ENCODE data around the gene TNK1. TPM values are rescaled to one million over a fixed set of nuclear protein-coding genes. Genes with fewer than 3 reads are reported as not detected.

The TNK1 gene
- total RNA-seq, 1 experiment from 2014 or later: 6.1 TPM

GRCh38 chr17:7428557-7428956 lies 47.7 kb downstream of the TNK1 start, which contains the start of gene SPEM3:
TSS of gene SPEM3 (plus strand) at chr17:7428857. CDS start at chr17:7428903, 46 bp downstream.
- H3K27me3 Mint-ChIP-seq (ENCODE audit: insufficient read depth, unreplicated experiment): no peaks in the 10 kb centered on the region
- H3K4me3 Mint-ChIP-seq (ENCODE audit: unreplicated experiment): no peak within 1 kb of the TSS
- Histone ChIP-seq H3K27me3 (replicated peaks; ENCODE audit: control insufficient read depth, insufficient read depth, low read length) (no peaks in the 10 kb centered on the region), H3K9me3 (no peaks in the 10 kb centered on the region), H3K36me3 (ENCODE audit: control insufficient read depth, insufficient read depth, low read length) (no peaks in the 10 kb centered on the region), H3K4me1 (no peaks in the 10 kb centered on the region), H3K4me3 (ENCODE audit: low read depth, low read length) (no peak within 1 kb of the TSS)
- intact Hi-C loops (cut with micrococcal nuclease; ENCODE audit: unreplicated experiment): no loop called here
- no TSS peak for BruUV-seq (replicated peaks)
- CTCF ChIA-PET: no interaction called here
- H3K36me3 Mint-ChIP-seq (ENCODE audit: insufficient read depth, unreplicated experiment): no peaks in the 10 kb centered on the region
- no peaks in the 10 kb centered on the region for H3K9me3 Mint-ChIP-seq (ENCODE audit: unreplicated experiment)
- no peak for TF ChIP-seq CTCF (IDR thresholded peaks at IDR 0.05; ENCODE audit: insufficient read depth in 1 of 2, low read depth in 1 of 2, low read length in 1 of 2, severe bottlenecking in 1 of 2, unreplicated experiment in 1 of 2)
- no peak for DNase-seq
- no peak within 1 kb of the TSS for H3K27ac Mint-ChIP-seq (ENCODE audit: unreplicated experiment)
- POLR2A ChIA-PET: no interaction called here
- no peaks in the 10 kb centered on the region for H3K4me1 Mint-ChIP-seq (ENCODE audit: low read depth, unreplicated experiment)

- ChIA-PET CTCF (interaction anchor here (0.6 kb wide), 1 partner anchor 244 kb away, joined by 3 read pairs; no protein-coding TSS in a partner anchor), POLR2A (no interaction called here)
- H3K36me3 Mint-ChIP-seq (ENCODE audit: insufficient read depth, unreplicated experiment): peaks cover under 1% of the 10 kb centered on the region
- no peaks in the 10 kb centered on the region for H3K9me3 ChIP-seq
- BruUV-seq (replicated peaks): no TSS peak
- no peak overlapping the region for H3K27ac Mint-ChIP-seq (ENCODE audit: unreplicated experiment)
- no peaks in the 10 kb centered on the region for H3K9me3 Mint-ChIP-seq (ENCODE audit: unreplicated experiment)
- H3K4me1 Mint-ChIP-seq (ENCODE audit: low read depth, unreplicated experiment): no peaks in the 10 kb centered on the region
- TF ChIP-seq CTCF (IDR thresholded peaks at IDR 0.05; ENCODE audit: insufficient read depth in 1 of 2, low read depth in 1 of 2, low read length in 1 of 2, severe bottlenecking in 1 of 2, unreplicated experiment in 1 of 2): no peak
- no peak for DNase-seq
- H3K36me3 ChIP-seq (ENCODE audit: control insufficient read depth, insufficient read depth, low read length): no peaks in the 10 kb centered on the region
- no peak overlapping the region for H3K4me3 Mint-ChIP-seq (ENCODE audit: unreplicated experiment)
- H3K4me1 ChIP-seq: no peaks in the 10 kb centered on the region
- no peak overlapping the region for H3K4me3 ChIP-seq (ENCODE audit: low read depth, low read length)
- no peaks in the 10 kb centered on the region for H3K27me3 Mint-ChIP-seq (ENCODE audit: insufficient read depth, unreplicated experiment)
- H3K27me3 ChIP-seq (replicated peaks; ENCODE audit: control insufficient read depth, insufficient read depth, low read length): no peaks in the 10 kb centered on the region
- intact Hi-C loops (cut with micrococcal nuclease; ENCODE audit: unreplicated experiment): no loop called here
These were observed 48.8 kb downstream of the TNK1 start for GRCh38 chr17:7429722-7430121.

- Mint-ChIP-seq H3K27me3 (ENCODE audit: insufficient read depth, unreplicated experiment) (no peaks in the 10 kb centered on the region), H3K9me3 (ENCODE audit: unreplicated experiment) (no peaks in the 10 kb centered on the region), H3K4me3 (ENCODE audit: unreplicated experiment) (no peak overlapping the region), H3K36me3 (ENCODE audit: insufficient read depth, unreplicated experiment) (peaks cover 14% of the 10 kb centered on the region), H3K4me1 (ENCODE audit: low read depth, unreplicated experiment) (no peaks in the 10 kb centered on the region), H3K27ac (ENCODE audit: unreplicated experiment) (no peak overlapping the region)
- ChIA-PET POLR2A (no interaction called here), CTCF (interaction anchor here (0.6 kb wide), 1 partner anchor 219 kb away, joined by 3 read pairs; the partner anchor contains the start of gene ATP1B2)
- no peak for DNase-seq
- intact Hi-C loops (cut with micrococcal nuclease; ENCODE audit: unreplicated experiment): no loop called here
- no TSS peak for BruUV-seq (replicated peaks)
- no peak for TF ChIP-seq CTCF (IDR thresholded peaks at IDR 0.05; ENCODE audit: insufficient read depth in 1 of 2, low read depth in 1 of 2, low read length in 1 of 2, severe bottlenecking in 1 of 2, unreplicated experiment in 1 of 2)
- Histone ChIP-seq H3K36me3 (ENCODE audit: control insufficient read depth, insufficient read depth, low read length) (no peaks in the 10 kb centered on the region), H3K4me1 (no peaks in the 10 kb centered on the region), H3K9me3 (no peaks in the 10 kb centered on the region), H3K27me3 (replicated peaks; ENCODE audit: control insufficient read depth, insufficient read depth, low read length) (no peaks in the 10 kb centered on the region), H3K4me3 (ENCODE audit: low read depth, low read length) (no peak overlapping the region)
These were observed 50.3 kb downstream of the TNK1 start for GRCh38 chr17:7431231-7431630.

Measured in Caco-2 (cell line).